Liver (tissue), 9 donors: ENCODE results near the gene LEMD3. TPM values are rescaled to one million over a fixed set of nuclear protein-coding genes. Genes with fewer than 3 reads are reported as not detected.

Experiments
- DNase-seq: peaks from one replicate; pipeline ENCODE4 v3.0.0-alpha.2; 2017; ENCODE audit warnings: low spot score
- H3K27ac ChIP-seq, 2 donors: one replicate each; pipeline ENCODE4 v1.7.0; 2013; ENCODE audit warnings: inconsistent platforms in 2 of 2, low read length in 2 of 2, control low read depth in 1 of 2, low read depth in 1 of 2, mild to moderate bottlenecking in 1 of 2
- H3K27me3 ChIP-seq, 4 donors: one replicate each; pipeline versions ENCODE4 v1.6.1 to v1.7.0; 2013; ENCODE audit warnings: low read length in 3 of 4, inconsistent platforms in 1 of 4, mild to moderate bottlenecking in 1 of 4, moderate library complexity in 1 of 4; ENCODE audit not compliant: control insufficient read depth in 4 of 4, insufficient read depth in 4 of 4
- H3K36me3 ChIP-seq, 4 donors: one replicate each; pipeline versions ENCODE4 v1.6.1 to v1.7.0; 2013; ENCODE audit warnings: low read length in 3 of 4, mild to moderate bottlenecking in 3 of 4, low read depth in 1 of 4, moderate library complexity in 1 of 4; ENCODE audit not compliant: control insufficient read depth in 4 of 4, insufficient read depth in 3 of 4
- H3K4me1 ChIP-seq, 4 donors: one replicate each; pipeline versions ENCODE4 v1.6.1 to v1.7.0; 2013; ENCODE audit warnings: low read length in 3 of 4, mild to moderate bottlenecking in 3 of 4, moderate library complexity in 1 of 4; ENCODE audit not compliant: control insufficient read depth in 4 of 4, insufficient read depth in 4 of 4
- H3K4me3 ChIP-seq, 3 donors: one replicate each; pipeline versions ENCODE4 v1.6.1 to v1.7.0; 2013; ENCODE audit warnings: low read length in 3 of 3, control low read depth in 1 of 3, low read depth in 1 of 3, mild to moderate bottlenecking in 1 of 3
- H3K9ac ChIP-seq, 2 donors: one replicate each; pipeline ENCODE4 v1.7.0; 2013; ENCODE audit warnings: low read length in 2 of 2, mild to moderate bottlenecking in 2 of 2, moderate library complexity in 2 of 2, control low read depth in 1 of 2, low read depth in 1 of 2
- H3K9me3 ChIP-seq, 4 donors: one replicate each; pipeline versions ENCODE4 v1.6.1 to v1.7.0; 2013; ENCODE audit warnings: low read length in 3 of 4; ENCODE audit not compliant: control insufficient read depth in 4 of 4
- CTCF ChIP-seq: fragments of 150-350 bp; IDR thresholded peaks from 2 replicates; pipeline ENCODE4 v1.5.1; 2017; ENCODE audit warnings: improper control_type of control experiment, low read depth, low read length; ENCODE audit not compliant: missing input control
- EGR1 ChIP-seq, 2 donors: IDR thresholded peaks; 2 replicates each; pipeline ENCODE4 v1.6.1; 2016 to 2018; ENCODE audit warnings: antibody characterized with exemption in 2 of 2, low read depth in 2 of 2
- FOXA1 ChIP-seq: IDR thresholded peaks from 2 replicates; pipeline ENCODE4 v1.6.1; 2016; ENCODE audit warnings: antibody characterized with exemption
- FOXA2 ChIP-seq: IDR thresholded peaks from 2 replicates; pipeline ENCODE4 v1.6.1; 2016; ENCODE audit warnings: antibody characterized with exemption
- GABPA ChIP-seq, 2 donors: IDR thresholded peaks in 1 of 2; conservative IDR thresholded peaks in 1 of 2; 2 replicates each; pipeline ENCODE4 v1.6.1; 2016; ENCODE audit warnings: antibody characterized with exemption in 2 of 2, mild to moderate bottlenecking in 1 of 2, moderate library complexity in 1 of 2
- HNF4G ChIP-seq: IDR thresholded peaks from 2 replicates; pipeline ENCODE4 v1.6.1; 2016; ENCODE audit warnings: antibody characterized with exemption
- RAD21 ChIP-seq, 2 donors: IDR thresholded peaks; 2 replicates each; pipeline ENCODE4 v1.6.1; 2016; ENCODE audit warnings: antibody characterized with exemption in 2 of 2, mild to moderate bottlenecking in 2 of 2
- RXRA ChIP-seq, 2 donors: IDR thresholded peaks; 2 replicates each; pipeline ENCODE4 v1.6.1; 2017 to 2018; ENCODE audit warnings: antibody characterized with exemption in 2 of 2, mild to moderate bottlenecking in 1 of 2
- SP1 ChIP-seq: IDR thresholded peaks from 2 replicates; pipeline ENCODE4 v1.6.1; 2018; ENCODE audit warnings: antibody characterized with exemption, mild to moderate bottlenecking
- YY1 ChIP-seq: IDR thresholded peaks from 2 replicates; pipeline ENCODE4 v1.6.1; 2016; ENCODE audit warnings: antibody characterized with exemption, mild to moderate bottlenecking
- WGBS: extraction: QIAGEN DNeasy Blood & Tissue Kit; methylation state at CpG from one replicate; pipeline ENCODE4 v1.1.7; 2013; 5-methylcytosine and 5-hydroxymethylcytosine counted together
- polyA plus RNA-seq, 2 donors: library from polyadenylated mRNA; stranded (reverse) in 1 of 2; unstranded in 1 of 2; fragments of 200-250 nt in 1 of 2; fragments of >200 nt in 1 of 2; fragmentation: Nextera tagmentation in 1 of 2; extraction: Ambion mirVana in 1 of 2; gene quantifications; one replicate each; pipeline versions ENCODE4 v1.2.1 to v1.2.3, GENCODE V29; 2013 to 2015
- total RNA-seq, 2 donors: library from RNA; depleted of rRNA; stranded (reverse); fragments of >200 nt; gene quantifications; one replicate each; pipeline ENCODE4 v1.2.3, GENCODE V29; 2014
- TF ChIP-seq, protein P1 (sequence below): IDR thresholded peaks from 2 replicates; pipeline ENCODE4 v1.6.1; 2016; ENCODE audit warnings: antibody characterized with exemption
- TF ChIP-seq, protein P2 (sequence below): IDR thresholded peaks from 2 replicates; pipeline ENCODE4 v1.6.1; 2016; ENCODE audit warnings: antibody characterized with exemption, mild to moderate bottlenecking
- TF ChIP-seq, protein P3 (sequence below): IDR thresholded peaks from 2 replicates; pipeline ENCODE4 v1.6.1; 2016; ENCODE audit warnings: antibody characterized with exemption
- donor health status: healthy.
- donor health status: healthy.
- donor health status: healthy.
- donor health status: healthy.
- donor health status: healthy.

Gene LEMD3
- total and polyA plus RNA-seq, 4 donors, result 3.5 to 19.5 (median 11.3) TPM

- TF ChIP-seq CTCF (no peak), YY1 (no peak), SP1 (no peak), FOXA2 (no peak)
Measured at GRCh38 chr12:65155784-65156183, 13.6 kb upstream of the LEMD3 start (continued).

DNA sequence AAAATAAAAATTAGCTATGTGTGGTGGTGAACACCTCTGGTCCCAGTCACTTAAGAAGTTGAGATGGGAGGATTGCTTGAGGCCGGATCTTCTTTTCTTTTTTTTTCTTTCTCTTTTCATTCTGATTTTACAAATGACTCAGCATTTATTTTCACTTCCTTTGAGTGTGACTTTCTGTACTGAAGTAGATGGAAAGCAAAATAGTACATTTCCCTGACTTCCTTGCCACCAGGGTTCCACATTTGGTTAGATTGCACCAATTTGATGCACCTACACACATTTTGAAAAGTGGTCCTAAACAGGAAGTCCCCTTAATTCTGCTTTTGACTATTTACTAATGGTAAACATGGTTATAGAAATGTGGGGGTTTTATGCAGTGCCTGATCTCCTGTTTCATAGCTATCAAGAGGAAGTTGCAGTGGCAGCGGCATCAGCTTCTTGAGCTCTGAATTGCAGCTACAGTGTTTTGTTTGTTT lies 13.0 kb upstream of the LEMD3 start:
- no peak for DNase-seq
- no peak for TF ChIP-seq FOXA1
- no peak for TF ChIP-seq CTCF
- TF ChIP-seq, protein P1, sequence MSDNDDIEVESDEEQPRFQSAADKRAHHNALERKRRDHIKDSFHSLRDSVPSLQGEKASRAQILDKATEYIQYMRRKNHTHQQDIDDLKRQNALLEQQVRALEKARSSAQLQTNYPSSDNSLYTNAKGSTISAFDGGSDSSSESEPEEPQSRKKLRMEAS, result no peak
- no peak for TF ChIP-seq RAD21 (IDR thresholded peaks at IDR 0.05)
- TF ChIP-seq, protein P2, sequence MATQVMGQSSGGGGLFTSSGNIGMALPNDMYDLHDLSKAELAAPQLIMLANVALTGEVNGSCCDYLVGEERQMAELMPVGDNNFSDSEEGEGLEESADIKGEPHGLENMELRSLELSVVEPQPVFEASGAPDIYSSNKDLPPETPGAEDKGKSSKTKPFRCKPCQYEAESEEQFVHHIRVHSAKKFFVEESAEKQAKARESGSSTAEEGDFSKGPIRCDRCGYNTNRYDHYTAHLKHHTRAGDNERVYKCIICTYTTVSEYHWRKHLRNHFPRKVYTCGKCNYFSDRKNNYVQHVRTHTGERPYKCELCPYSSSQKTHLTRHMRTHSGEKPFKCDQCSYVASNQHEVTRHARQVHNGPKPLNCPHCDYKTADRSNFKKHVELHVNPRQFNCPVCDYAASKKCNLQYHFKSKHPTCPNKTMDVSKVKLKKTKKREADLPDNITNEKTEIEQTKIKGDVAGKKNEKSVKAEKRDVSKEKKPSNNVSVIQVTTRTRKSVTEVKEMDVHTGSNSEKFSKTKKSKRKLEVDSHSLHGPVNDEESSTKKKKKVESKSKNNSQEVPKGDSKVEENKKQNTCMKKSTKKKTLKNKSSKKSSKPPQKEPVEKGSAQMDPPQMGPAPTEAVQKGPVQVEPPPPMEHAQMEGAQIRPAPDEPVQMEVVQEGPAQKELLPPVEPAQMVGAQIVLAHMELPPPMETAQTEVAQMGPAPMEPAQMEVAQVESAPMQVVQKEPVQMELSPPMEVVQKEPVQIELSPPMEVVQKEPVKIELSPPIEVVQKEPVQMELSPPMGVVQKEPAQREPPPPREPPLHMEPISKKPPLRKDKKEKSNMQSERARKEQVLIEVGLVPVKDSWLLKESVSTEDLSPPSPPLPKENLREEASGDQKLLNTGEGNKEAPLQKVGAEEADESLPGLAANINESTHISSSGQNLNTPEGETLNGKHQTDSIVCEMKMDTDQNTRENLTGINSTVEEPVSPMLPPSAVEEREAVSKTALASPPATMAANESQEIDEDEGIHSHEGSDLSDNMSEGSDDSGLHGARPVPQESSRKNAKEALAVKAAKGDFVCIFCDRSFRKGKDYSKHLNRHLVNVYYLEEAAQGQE, result no peak
- TF ChIP-seq EGR1 (IDR thresholded peaks at IDR 0.05; ENCODE audit: low read depth in 2 of 2), result no peak
- no peak for TF ChIP-seq RXRA (IDR thresholded peaks at IDR 0.05)
- no peak for TF ChIP-seq GABPA (IDR thresholded peaks at IDR 0.05 in 1 of 2, conservative IDR thresholded peaks at IDR 0.05 in 1 of 2)
- TF ChIP-seq, protein P3, sequence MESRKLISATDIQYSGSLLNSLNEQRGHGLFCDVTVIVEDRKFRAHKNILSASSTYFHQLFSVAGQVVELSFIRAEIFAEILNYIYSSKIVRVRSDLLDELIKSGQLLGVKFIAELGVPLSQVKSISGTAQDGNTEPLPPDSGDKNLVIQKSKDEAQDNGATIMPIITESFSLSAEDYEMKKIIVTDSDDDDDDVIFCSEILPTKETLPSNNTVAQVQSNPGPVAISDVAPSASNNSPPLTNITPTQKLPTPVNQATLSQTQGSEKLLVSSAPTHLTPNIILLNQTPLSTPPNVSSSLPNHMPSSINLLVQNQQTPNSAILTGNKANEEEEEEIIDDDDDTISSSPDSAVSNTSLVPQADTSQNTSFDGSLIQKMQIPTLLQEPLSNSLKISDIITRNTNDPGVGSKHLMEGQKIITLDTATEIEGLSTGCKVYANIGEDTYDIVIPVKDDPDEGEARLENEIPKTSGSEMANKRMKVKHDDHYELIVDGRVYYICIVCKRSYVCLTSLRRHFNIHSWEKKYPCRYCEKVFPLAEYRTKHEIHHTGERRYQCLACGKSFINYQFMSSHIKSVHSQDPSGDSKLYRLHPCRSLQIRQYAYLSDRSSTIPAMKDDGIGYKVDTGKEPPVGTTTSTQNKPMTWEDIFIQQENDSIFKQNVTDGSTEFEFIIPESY, result no peak
- no peak for TF ChIP-seq HNF4G
- H3K9me3 ChIP-seq, result no peaks in the 10 kb centered on the region
- 63% methylated on average over 2 of the region's 2 CpGs for WGBS
- no peak overlapping the region for H3K9ac ChIP-seq
- H3K36me3 ChIP-seq, result no peaks in the 10 kb centered on the region
- no peak overlapping the region for H3K27ac ChIP-seq
- H3K27me3 ChIP-seq, result no peaks in the 10 kb centered on the region
- no peaks in the 10 kb centered on the region for H3K4me1 ChIP-seq
- H3K4me3 ChIP-seq, result no peak overlapping the region
